Glomerular visceral epithelial cell (primary cell): ENCODE data around the gene JAGN1.
A peak's percentile ranks its signal among the peaks of the same experiment; 100 is the strongest.
"Not testable (repeated sequence)": the region's sequence is repeated elsewhere in the genome, so short reads cannot be mapped to it uniquely, and the experiment has no call there.

ENCODE experiments used
- DNase-seq: peaks from one replicate; pipeline ENCODE4 v3.0.0-alpha.2; 2016; ENCODE audit errors: extremely low spot score

JAGN1 gene

DNA sequence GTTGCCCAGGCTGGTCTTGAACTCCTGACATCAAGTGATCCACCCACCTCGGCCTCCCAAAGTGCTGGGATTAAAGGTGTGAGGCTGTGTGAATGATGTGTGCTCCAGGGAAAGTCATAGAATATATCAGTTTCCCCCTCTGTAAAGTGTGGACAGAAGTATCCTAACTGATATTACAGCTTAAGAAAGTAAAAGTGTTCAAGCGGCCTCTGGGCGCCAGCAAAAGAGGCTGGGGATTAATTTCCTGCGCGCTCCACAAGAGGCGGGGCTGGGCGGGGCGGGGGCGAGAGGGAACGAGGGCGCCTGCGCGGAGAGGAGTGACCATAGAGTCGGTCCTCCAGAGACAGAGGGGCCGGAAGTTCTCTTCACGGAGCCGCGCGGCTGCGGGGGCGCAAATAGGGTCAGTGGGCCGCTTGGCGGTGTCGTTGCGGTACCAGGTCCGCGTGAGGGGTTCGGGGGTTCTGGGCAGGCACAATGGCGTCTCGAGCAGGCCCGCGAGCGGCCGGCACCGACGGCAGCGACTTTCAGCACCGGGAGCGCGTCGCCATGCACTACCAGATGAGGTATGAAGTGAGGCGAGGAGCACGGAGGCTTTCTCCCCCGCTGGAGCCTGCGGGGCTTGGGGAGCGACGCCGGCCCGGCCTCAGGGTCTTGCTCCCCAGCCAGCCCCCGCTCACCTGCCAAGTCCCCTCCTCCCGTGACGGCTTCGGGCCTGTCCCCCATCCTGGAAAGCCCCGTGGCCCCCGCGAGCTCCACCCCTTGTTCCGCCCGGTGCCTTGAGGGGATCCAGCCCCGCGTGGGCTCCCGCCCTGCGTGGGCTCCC lies at the start of gene JAGN1:
TSS of gene JAGN1 (plus strand) at position 362 of the 823 bp plus-strand sequence. CDS start at position 475, 113 bp downstream.
- DNase-seq: peak; percentile 89

GRCh38 chr3:9841015-9841414 lies 49.4 kb upstream of the JAGN1 start:
- no peak for DNase-seq

GRCh38 chr3:9843715-9844438 lies 46.5 kb upstream of the JAGN1 start, which contains the start of gene RPUSD3:
Gene RPUSD3 (minus strand): TSS chr3:9844008. CDS start chr3:9843990, 18 bp downstream.
- DNase-seq: peak; percentile 96

DNA sequence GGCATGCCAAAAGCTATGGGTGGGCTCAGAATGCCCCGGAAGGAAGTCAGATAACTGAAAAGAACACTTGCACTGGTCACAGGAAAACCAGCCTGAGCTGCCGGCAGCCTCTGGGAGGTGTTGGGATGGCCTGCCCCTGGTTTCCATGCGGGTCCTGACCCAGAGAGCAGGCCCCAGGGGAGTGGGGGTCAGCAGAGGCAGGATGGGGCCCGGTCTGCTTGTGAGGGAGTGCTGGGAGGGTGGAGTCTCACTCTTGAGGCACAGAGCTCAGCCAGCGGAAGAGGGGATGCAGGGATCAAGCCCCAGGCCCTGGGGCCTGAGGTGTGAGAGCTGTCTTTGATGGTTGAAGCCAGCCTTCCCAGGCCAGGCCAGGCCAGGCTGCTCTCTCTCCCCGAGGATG lies 44.2 kb upstream of the JAGN1 start:
- no peak for DNase-seq

DNA sequence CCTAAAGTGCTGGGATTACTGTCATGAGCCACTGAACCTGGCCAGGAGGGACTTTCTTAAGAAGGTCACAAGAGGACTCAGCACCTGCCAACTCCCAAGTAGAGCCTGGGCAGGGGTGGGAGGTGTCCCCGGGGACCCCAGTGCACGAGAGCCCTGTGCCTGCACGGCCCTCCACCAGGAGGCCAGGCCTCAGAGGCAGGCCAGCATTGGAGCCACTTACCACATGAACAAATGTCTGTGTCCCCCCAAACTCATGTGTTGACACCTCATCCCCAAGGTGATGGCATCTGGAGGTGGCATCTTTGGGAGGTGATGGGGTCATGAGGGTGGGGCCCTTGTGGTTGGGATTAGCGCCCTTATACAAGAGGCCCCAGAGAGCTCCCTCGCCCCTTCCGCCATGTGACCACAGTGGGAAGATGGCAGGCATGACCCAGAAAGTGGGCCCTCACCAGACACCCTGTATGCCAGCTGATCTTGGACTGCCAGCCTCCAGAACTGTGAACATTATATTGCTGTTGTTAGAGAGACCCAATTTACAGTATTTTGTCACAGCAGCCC lies 43.4 kb upstream of the JAGN1 start:
- no peak for DNase-seq

DNA sequence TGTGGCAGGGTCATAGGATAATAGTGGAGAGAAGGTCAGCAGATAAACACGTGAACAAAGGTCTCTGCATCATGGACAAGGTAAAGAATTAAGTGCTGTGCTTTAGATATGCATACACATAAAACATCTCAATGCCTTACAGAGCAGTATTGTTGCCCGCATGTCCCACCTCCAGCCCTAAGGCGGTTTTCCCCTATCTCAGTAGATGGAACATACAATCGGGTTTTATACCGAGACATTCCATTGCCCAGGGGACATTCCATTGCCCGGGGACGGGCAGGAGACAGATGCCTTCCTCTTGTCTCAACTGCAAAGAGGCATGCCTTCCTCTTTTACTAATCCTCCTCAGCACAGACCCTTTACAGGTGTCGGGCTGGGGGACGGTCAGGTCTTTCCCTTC lies 42.5 kb upstream of the JAGN1 start:
- DNase-seq: not testable (repeated sequence)

GRCh38 chr3:9848860-9849259 lies 41.5 kb upstream of the JAGN1 start:
- DNase-seq: peak; percentile 29

DNA sequence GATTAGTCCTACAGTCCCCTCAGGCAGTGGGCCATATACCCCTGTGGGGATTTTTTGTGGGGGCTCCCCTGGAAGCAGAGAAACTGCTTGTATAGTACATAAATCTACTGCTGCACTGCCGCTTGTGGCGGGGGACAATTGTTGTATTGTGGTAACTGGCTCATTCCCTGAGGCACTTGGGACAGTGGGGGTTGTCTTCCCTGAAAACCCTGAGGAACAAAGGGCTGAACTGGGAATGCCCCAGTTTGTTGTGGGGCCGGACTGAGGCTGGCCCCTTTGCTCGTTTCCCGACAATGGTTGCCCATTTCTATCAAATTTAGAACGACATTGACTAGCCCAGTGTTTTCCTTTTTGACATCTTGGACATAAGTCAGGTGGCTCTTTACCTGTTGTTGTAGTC lies 39.0 kb upstream of the JAGN1 start:
- not testable (repeated sequence) for DNase-seq

DNA sequence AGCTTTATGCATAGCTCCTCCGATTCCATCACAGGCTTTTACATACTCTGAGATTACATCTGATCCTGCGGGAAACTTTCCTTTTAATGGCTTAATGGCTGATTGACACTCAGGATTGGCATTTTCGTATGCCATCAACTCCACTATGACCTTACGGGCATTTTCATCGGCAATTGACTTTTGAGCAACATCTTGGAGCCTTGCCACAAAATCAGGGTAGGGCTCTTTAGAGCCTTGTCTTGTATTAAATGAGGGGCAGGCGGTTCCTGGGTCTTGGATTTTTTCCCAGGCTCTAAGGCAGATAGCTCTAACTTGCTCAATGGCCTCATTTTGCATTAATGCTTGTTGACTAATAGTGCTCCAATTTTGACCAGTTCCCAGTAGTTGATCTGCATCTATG lies 38.5 kb upstream of the JAGN1 start:
- not testable (repeated sequence) for DNase-seq

GRCh38 chr3:9852528-9852927 lies 37.9 kb upstream of the JAGN1 start:
- no peak for DNase-seq

DNA sequence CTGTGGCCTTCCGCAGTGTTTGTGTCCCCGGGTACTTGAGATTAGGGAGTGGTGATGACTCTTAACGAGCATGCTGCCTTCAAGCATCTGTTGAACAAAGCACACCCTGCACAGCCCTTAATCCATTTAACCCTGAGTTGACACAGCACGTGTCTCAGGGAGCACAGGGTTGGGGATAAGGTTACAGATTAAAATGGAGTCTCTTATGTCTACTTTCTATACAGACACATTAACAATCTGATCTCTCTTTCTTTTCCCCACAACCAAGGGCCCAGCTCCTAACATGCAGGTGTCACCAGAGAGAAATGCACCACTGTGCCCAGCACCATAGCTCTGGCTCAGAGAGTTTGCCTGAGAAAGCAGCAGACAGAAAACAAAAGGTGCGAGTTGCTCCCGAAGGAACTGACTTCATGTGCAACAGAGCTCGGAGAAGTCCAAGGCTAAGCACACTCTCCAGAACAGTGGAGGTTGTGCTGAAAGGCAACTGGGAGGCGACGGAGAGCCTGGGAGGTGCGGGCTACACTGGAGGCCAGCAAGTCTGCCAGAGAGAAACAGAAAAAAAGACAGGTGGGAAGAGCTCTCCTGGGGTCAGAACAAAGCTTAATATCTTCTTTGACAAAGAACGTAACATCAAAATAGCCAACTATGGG lies 36.0 kb upstream of the JAGN1 start:
- DNase-seq: not testable (repeated sequence)

DNA sequence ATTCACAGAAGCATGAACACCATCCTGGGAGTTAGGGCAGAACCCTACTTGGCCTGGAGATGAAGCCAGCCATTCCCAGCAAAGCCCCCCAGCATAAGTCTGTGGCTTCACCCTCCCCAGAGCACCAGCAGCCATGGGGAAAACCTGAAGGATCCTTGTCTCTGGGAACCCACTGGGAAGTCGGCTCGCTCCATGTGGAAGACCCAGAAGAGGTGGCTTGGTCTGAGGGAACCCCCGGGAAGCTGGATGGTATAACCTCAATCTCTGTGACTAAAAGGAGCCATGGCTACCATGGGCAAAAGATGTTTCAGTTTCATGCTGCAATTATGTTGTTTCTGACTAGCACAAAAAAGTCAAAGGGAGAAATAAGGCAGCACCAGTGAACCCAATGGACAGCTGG lies 34.8 kb upstream of the JAGN1 start:
- DNase-seq: no peak

DNA sequence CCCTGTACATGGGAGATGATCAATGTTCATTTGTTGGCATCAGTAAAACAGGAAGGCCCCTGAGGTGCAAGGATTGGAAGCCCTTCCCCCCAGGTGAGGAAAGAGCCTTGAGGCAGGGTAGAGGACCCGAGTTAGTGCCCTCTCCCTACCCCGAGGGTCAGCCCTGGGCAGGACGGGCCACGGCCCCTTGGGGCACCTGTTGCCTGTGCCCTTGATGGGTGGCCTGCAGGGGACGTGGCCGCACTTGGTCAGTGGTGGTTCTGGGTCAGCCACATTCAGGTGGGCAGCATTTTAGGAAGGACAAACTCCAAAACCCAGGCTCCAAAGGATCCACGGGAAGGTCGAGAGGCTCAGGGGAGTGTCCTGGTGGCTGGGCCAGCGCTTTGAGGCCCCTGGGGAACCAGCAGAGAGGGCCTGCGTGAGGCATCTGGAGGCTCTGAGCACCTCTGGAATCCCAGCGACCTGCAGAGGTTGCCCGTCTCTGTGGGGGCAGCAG lies 30.8 kb upstream of the JAGN1 start:
- no peak for DNase-seq

GRCh38 chr3:9861201-9861600 lies 29.2 kb upstream of the JAGN1 start:
- no peak for DNase-seq

- DNase-seq: no peak
Measured at GRCh38 chr3:9861626-9862130, 28.7 kb upstream of the JAGN1 start.

DNA sequence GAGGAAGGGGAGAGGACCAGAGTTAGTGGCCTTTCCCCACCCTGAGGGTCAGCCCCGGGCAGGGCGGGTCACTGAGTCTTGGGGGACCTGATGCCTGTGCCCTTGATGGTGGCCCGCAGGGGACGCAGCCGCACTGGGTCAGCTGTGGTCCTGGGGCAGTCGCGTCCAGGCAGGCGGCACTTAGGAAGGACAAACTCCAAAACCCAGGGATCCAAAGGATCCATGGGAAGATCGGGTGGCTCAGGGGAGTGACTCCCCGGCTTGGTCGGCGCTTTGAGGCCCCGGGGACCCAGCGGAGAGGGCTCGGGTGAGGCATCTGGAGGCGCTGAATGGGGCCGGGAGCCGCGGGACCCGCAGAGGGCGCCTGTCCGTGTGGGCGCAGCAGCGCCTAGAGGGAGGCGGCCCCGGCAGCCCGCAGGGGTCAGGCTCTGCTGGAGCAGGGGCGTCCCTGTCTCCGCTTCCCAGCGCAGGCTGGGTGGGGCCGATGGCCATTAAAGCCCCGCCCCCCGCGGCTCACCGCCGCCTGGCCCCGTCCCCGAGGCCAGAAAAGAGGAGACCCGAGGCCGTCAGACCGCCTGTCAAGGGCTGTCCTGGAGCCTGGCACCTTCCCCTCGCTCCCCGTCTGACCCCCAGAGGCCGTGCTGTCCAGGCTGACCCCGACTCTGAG lies 27.9 kb upstream of the JAGN1 start:
- no peak for DNase-seq

GRCh38 chr3:9863058-9863772 lies 27.2 kb upstream of the JAGN1 start:
- no peak for DNase-seq

- peak; percentile 67 for DNase-seq
Measured at GRCh38 chr3:9864200-9864927, 26.0 kb upstream of the JAGN1 start.

- not testable (repeated sequence) for DNase-seq
Measured at GRCh38 chr3:9865125-9865637, 25.2 kb upstream of the JAGN1 start.

GRCh38 chr3:9866639-9867038 lies 23.8 kb upstream of the JAGN1 start:
- DNase-seq: no peak
